ENCODE measurements around the gene DES. TPM values are rescaled to one million over a fixed set of nuclear protein-coding genes. Genes with fewer than 3 reads are reported as not detected.

DES gene
- total and polyA plus RNA-seq, 2 experiments from 2014 or later: 1.3 to 2.0 TPM

DNA sequence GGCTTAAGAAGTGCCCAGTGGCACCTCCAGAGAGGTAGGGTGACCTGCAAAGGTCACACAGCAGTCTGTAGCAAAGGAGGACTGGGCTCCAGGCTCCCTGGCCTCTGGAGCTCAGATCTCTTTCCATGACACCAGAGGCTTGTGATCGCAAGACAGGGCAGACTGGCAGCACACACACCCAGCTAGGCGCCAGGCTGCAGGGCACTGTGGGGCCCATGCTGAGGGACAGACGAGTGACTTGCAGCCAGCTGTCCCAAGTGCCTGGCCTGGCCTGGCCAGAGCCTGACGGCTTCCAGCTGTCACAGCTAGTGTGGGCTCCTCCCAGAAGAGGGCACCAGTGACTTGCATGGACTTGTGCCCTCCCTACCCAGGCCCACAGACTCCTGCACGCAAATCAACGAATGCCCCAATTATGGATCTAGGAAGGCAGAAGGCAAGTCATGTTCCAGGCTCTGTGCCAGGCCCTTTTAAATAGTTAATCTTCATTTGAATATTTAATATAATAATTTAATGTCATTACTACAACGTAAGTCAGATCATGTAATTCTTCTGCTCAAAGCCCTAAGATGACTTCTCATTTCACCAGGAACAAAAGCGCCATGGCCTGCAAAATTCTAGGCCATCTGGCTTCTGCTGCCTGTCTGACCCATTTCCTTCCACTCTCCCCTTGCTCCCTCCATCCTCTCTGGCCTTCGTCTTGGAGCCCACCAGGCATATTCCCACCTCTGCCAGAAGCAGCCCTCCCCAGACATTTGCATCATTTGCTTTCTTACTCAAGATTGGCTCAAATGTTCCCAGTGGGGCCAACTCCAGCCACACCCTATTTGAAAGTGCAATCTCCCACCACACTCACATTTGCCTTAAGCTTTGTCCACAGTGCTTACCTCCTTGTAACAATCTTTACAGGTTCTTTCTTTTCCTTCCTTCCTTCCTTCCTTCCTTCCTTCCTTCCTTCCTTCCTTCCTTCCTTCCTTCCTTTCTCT lies 12.7 kb downstream of the DES start:
- ATAC-seq (peak; percentile 11), DNase-seq (ENCODE audit: low spot score) (peak; percentile 29)
- no peak overlapping the region for H3K4me3 ChIP-seq
- TF ChIP-seq, protein P1, sequence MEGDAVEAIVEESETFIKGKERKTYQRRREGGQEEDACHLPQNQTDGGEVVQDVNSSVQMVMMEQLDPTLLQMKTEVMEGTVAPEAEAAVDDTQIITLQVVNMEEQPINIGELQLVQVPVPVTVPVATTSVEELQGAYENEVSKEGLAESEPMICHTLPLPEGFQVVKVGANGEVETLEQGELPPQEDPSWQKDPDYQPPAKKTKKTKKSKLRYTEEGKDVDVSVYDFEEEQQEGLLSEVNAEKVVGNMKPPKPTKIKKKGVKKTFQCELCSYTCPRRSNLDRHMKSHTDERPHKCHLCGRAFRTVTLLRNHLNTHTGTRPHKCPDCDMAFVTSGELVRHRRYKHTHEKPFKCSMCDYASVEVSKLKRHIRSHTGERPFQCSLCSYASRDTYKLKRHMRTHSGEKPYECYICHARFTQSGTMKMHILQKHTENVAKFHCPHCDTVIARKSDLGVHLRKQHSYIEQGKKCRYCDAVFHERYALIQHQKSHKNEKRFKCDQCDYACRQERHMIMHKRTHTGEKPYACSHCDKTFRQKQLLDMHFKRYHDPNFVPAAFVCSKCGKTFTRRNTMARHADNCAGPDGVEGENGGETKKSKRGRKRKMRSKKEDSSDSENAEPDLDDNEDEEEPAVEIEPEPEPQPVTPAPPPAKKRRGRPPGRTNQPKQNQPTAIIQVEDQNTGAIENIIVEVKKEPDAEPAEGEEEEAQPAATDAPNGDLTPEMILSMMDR (conservative IDR thresholded peaks at IDR 0.05; ENCODE audit: low read depth in 2 of 2): peak in 1 of 2 experiments; percentile 65; a peak in 3 of 4 replicates
- TF ChIP-seq JUNB (IDR thresholded peaks at IDR 0.05; ENCODE audit: unreplicated experiment): no peak
- no peaks in the 10 kb centered on the region for H3K4me1 ChIP-seq (ENCODE audit: insufficient read depth)
- H3K27ac Mint-ChIP-seq: no peak overlapping the region
- H3K36me3 ChIP-seq (ENCODE audit: insufficient read depth): no peaks in the 10 kb centered on the region
- no peaks in the 10 kb centered on the region for H3K79me2 ChIP-seq (replicated peaks; ENCODE audit: insufficient read depth)
- H3K4me1 Mint-ChIP-seq: peaks cover 11% of the 10 kb centered on the region
- H3K27ac ChIP-seq (ENCODE audit: low read depth): no peak overlapping the region
- peaks cover 19% of the 10 kb centered on the region for H3K27me3 Mint-ChIP-seq (ENCODE audit: insufficient read depth, low read depth, poor library complexity)
- no peak overlapping the region for H3K4me3 Mint-ChIP-seq
- H4K20me1 ChIP-seq (replicated peaks; ENCODE audit: insufficient read depth): no peaks in the 10 kb centered on the region
- H3F3A ChIP-seq (replicated peaks; ENCODE audit: low read depth): no peaks in the 10 kb centered on the region
- H3K9me2 ChIP-seq (ENCODE audit: insufficient read depth): no peaks in the 10 kb centered on the region
- no peaks in the 10 kb centered on the region for H3K9me3 Mint-ChIP-seq
- H2AFZ ChIP-seq: no peak overlapping the region
- H3K4me2 ChIP-seq: no peak overlapping the region
- no peaks in the 10 kb centered on the region; the same call in 2 of the 3 replicates for H3K36me3 Mint-ChIP-seq (ENCODE audit: low read depth)
- peaks cover 12% of the 10 kb centered on the region for H3K27me3 ChIP-seq (ENCODE audit: insufficient read depth)

GRCh38 chr2:219433666-219434467 lies 15.7 kb downstream of the DES start:
- TF ChIP-seq, protein P1 (conservative IDR thresholded peaks at IDR 0.05; ENCODE audit: low read depth in 2 of 2): peak; percentile 79 to 89
- TF ChIP-seq STAT1 (IDR thresholded peaks at IDR 0.05; ENCODE audit: unreplicated experiment) (no peak), NANOG (IDR thresholded peaks at IDR 0.05; ENCODE audit: borderline replicate concordance) (no peak), CREB1 (CRISPR knock-in tag; IDR thresholded peaks at IDR 0.05; ENCODE audit: low read depth) (0 out of 2 replicates have a peak, but pooled peaks have one; percentile 31), EZH2phosphoT487 (IDR thresholded peaks at IDR 0.05; ENCODE audit: unreplicated experiment) (no peak), POLR2AphosphoS5 (IDR thresholded peaks at IDR 0.05; ENCODE audit: low read depth) (peak; percentile 83)
- no peaks in the 10 kb centered on the region for H3K4me1 ChIP-seq (ENCODE audit: insufficient read depth)
- H3K4me2 ChIP-seq: peak overlapping the region; percentile 90
- Mint-ChIP-seq H3K27ac (no peak overlapping the region), H3K36me3 (ENCODE audit: low read depth) (no peaks in the 10 kb centered on the region; the same call in 2 of the 3 replicates), H3K4me1 (peaks cover 11% of the 10 kb centered on the region), H3K27me3 (ENCODE audit: insufficient read depth, low read depth, poor library complexity) (peaks cover 17% of the 10 kb centered on the region), H3K9me3 (no peaks in the 10 kb centered on the region), H3K4me3 (peak overlapping the region; percentile 73)
- H3K9me2 ChIP-seq (ENCODE audit: insufficient read depth): no peaks in the 10 kb centered on the region
- DNase-seq (ENCODE audit: low spot score): peak; percentile 97
- H3K36me3 ChIP-seq (ENCODE audit: insufficient read depth): no peaks in the 10 kb centered on the region
- H3F3A ChIP-seq (replicated peaks; ENCODE audit: low read depth): no peaks in the 10 kb centered on the region
- H3K27ac ChIP-seq (ENCODE audit: low read depth): peak overlapping the region; percentile 7; the same call in 1 of the 2 replicates
- H3K27me3 ChIP-seq (ENCODE audit: insufficient read depth): peaks cover 35% of the 10 kb centered on the region
- H3K4me3 ChIP-seq: peak overlapping the region; percentile 62
- H3K79me2 ChIP-seq (replicated peaks; ENCODE audit: insufficient read depth): no peaks in the 10 kb centered on the region
- H4K20me1 ChIP-seq (replicated peaks; ENCODE audit: insufficient read depth): no peaks in the 10 kb centered on the region
- peak overlapping the region; percentile 43 for H2AFZ ChIP-seq
- ATAC-seq: peak; percentile 69
